ENCODE results near the gene TBC1D9B.

TBC1D9B gene

GRCh38 chr5:179819296-179820126 lies 88.2 kb downstream of the TBC1D9B start:
- DNase-seq: peak; percentile 86

- peak; percentile 95 for DNase-seq
Observed at GRCh38 chr5:179818746-179819295, 88.9 kb downstream of the TBC1D9B start.

GRCh38 chr5:179817890-179818745 lies 89.6 kb downstream of the TBC1D9B start:
- DNase-seq: no peak

GRCh38 chr5:179817470-179817840 lies 90.2 kb downstream of the TBC1D9B start:
- DNase-seq: no peak

DNA sequence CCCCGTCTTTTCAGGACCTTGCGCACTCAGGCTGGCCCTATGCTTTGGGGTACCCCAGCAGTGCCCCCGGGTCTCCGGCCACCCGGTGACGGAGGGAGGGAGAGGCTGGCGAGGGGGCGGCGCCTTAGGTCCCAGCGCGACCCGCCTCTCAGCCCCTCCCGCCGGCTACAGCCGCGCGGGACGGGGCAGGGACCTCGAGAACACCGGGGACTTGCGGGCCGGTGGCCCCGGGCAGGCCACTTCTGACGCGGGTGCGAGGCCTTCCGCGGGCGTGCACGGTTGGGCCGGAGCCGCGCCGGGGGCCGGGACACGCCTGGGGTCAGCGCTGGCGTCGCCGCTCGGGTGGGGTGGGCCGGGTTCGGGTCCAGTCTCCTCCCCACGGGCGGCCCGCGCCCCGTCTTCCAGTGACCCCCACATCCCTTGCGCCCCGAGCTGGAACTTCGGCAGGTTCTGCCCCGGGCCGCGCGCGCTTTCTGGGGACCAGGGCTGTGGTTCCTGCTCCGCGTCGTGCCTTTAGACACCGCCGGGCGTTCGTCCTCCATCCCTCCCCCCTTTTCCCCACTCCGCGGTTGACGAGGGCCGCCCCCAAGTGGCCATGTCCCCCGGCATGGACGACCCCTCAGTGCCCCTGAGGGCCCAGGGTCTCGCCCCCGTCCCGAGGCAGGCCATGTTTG lies 90.8 kb downstream of the TBC1D9B start:
- no peak for DNase-seq

DNA sequence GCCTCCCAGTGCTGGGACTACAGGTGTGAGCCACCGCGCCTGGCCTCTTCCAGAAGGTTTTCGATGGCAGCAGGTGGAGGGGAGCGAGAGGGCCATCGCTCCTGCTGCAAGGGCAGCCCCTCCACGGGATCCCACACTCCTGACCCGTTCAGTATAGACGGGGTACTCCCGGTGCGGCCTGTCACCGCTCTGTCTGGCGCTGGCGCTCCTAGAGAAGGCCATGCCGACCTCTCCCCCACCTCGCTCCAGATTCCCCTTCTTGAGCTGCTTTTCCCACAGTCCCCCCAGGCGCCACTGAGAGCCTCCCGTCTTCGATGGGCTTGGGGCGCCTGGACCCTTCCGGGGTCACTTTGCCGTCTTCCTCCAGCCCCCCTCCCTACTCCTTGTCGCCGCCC lies 91.3 kb downstream of the TBC1D9B start:
- no peak for DNase-seq

DNA sequence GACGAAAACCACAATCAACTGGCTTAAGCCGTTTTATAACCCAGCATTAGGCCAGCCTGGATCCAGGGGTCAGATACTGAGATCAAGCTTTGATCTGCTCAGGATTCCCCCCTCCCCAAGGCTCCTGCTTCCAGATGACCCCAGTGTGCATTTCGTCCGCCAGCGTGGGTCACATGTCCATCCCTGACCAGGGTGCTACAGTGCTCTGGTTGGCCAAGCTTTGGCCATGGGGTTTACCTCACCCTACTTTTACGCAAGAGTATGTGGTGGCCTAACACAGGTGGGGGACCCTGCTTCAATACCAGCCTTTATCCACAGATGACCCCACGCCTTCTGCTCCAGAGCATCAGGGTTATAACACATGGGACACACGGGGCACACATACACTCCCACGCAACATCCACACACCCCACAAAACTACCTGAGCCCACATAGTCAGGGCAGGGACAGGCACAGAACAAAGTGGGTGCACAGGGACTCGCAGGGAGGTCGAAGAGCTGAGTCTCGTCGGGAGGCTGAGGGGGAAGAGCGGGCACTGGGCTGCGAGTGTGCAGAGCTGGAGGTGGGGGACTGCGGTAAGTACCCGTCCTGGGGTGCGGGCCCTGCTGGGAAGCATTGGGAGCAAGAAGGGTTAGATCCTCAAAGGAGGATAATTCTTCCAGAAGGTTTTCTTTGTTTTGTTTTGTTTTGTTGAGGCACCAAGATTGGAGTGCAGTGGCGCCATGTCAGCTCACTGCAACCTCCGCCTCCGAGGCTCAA lies 92.0 kb downstream of the TBC1D9B start:
- no peak for DNase-seq

GRCh38 chr5:179814090-179814489 lies 93.6 kb downstream of the TBC1D9B start:
- no peak for DNase-seq

- DNase-seq: no peak
Observed at GRCh38 chr5:179812997-179813607, 94.6 kb downstream of the TBC1D9B start.

- DNase-seq: no peak
Observed at GRCh38 chr5:179812135-179812825, 95.4 kb downstream of the TBC1D9B start.
